ENCODE data around the gene MUC5B. TPM values are rescaled to one million over a fixed set of nuclear protein-coding genes. Genes with fewer than 3 reads are reported as not detected.
"Not testable (repeated sequence)": the region's sequence is repeated elsewhere in the genome, so short reads cannot be mapped to it uniquely, and the experiment has no call there.

Gene MUC5B
- total and polyA plus RNA-seq, 7 experiments from 2014 or later: not detected

- H3K4me3 Mint-ChIP-seq; H3K4me1 ChIP-seq (ENCODE audit: control insufficient read depth in 2 of 2, insufficient read depth in 2 of 2, low read length in 2 of 2); CTCF ChIA-PET; H3K4me3 ChIP-seq (ENCODE audit: low read length); H3K36me3 ChIP-seq (ENCODE audit: control insufficient read depth in 2 of 3, insufficient read depth in 3 of 3, low read length in 3 of 3); H3K27ac ChIP-seq (ENCODE audit: low read depth, low read length); POLR2A ChIA-PET; DNase-seq; H3K36me3 Mint-ChIP-seq; H3K4me1 Mint-ChIP-seq; ATAC-seq; H3K27me3 ChIP-seq (ENCODE audit: control insufficient read depth in 2 of 2, insufficient read depth in 2 of 2, low read length in 2 of 2); H3K9me3 Mint-ChIP-seq; intact Hi-C loops (cut with micrococcal nuclease); H3K9me3 ChIP-seq (ENCODE audit: control insufficient read depth in 2 of 3, low read length in 3 of 3); H3K27ac Mint-ChIP-seq: not testable (repeated sequence)
- peaks cover 0 to 15% (median 0%) of the 10 kb centered on the region in 5 donors for H3K27me3 Mint-ChIP-seq
These were observed 30.9 kb upstream of the MUC5B start for GRCh38 chr11:1191786-1192470.

GRCh38 chr11:1192741-1193325, 30.0 kb upstream of the MUC5B start:
- ATAC-seq (no peak), DNase-seq (no peak)
- Mint-ChIP-seq H3K27me3 (peaks cover 0 to 15% (median 0%) of the 10 kb centered on the region in 5 donors), H3K27ac (no peak overlapping the region), H3K9me3 (no peaks in the 10 kb centered on the region), H3K36me3 (no peaks in the 10 kb centered on the region), H3K4me1 (no peaks in the 10 kb centered on the region), H3K4me3 (no peak overlapping the region)
- Histone ChIP-seq H3K27me3 (ENCODE audit: control insufficient read depth in 2 of 2, insufficient read depth in 2 of 2, low read length in 2 of 2) (no peaks in the 10 kb centered on the region), H3K36me3 (ENCODE audit: control insufficient read depth in 2 of 3, insufficient read depth in 3 of 3, low read length in 3 of 3) (no peaks in the 10 kb centered on the region), H3K27ac (ENCODE audit: low read depth, low read length) (no peak overlapping the region), H3K9me3 (ENCODE audit: control insufficient read depth in 2 of 3, low read length in 3 of 3) (no peaks in the 10 kb centered on the region), H3K4me3 (ENCODE audit: low read length) (no peak overlapping the region), H3K4me1 (ENCODE audit: control insufficient read depth in 2 of 2, insufficient read depth in 2 of 2, low read length in 2 of 2) (no peaks in the 10 kb centered on the region)
- intact Hi-C loops (cut with micrococcal nuclease): no loop called here
- ChIA-PET CTCF (no interaction called here), POLR2A (no interaction called here)

GRCh38 chr11:1193326-1194230, 29.3 kb upstream of the MUC5B start:
- ChIA-PET CTCF (no interaction called here), POLR2A (no interaction called here)
- H3K4me3 ChIP-seq (ENCODE audit: low read length): no peak overlapping the region
- Mint-ChIP-seq H3K27me3 (peaks cover 0 to 15% (median 0%) of the 10 kb centered on the region in 5 donors), H3K4me3 (no peak overlapping the region), H3K27ac (no peak overlapping the region), H3K36me3 (no peaks in the 10 kb centered on the region), H3K4me1 (no peaks in the 10 kb centered on the region), H3K9me3 (no peaks in the 10 kb centered on the region)
- DNase-seq: no peak
- intact Hi-C loops (cut with micrococcal nuclease): no loop called here
- ATAC-seq: no peak
- no peaks in the 10 kb centered on the region for H3K27me3 ChIP-seq (ENCODE audit: control insufficient read depth in 2 of 2, insufficient read depth in 2 of 2, low read length in 2 of 2)
- no peaks in the 10 kb centered on the region for H3K4me1 ChIP-seq (ENCODE audit: control insufficient read depth in 2 of 2, insufficient read depth in 2 of 2, low read length in 2 of 2)
- no peaks in the 10 kb centered on the region for H3K9me3 ChIP-seq (ENCODE audit: control insufficient read depth in 2 of 3, low read length in 3 of 3)
- H3K27ac ChIP-seq (ENCODE audit: low read depth, low read length): no peak overlapping the region
- no peaks in the 10 kb centered on the region for H3K36me3 ChIP-seq (ENCODE audit: control insufficient read depth in 2 of 3, insufficient read depth in 3 of 3, low read length in 3 of 3)

- DNase-seq: no peak
- Mint-ChIP-seq H3K36me3 (no peaks in the 10 kb centered on the region), H3K27ac (no peak overlapping the region), H3K27me3 (peaks cover 0 to 15% (median 0%) of the 10 kb centered on the region in 5 donors), H3K9me3 (no peaks in the 10 kb centered on the region), H3K4me3 (no peak overlapping the region), H3K4me1 (no peaks in the 10 kb centered on the region)
- ChIA-PET POLR2A (no interaction called here), CTCF (no interaction called here)
- Histone ChIP-seq H3K4me1 (ENCODE audit: control insufficient read depth in 2 of 2, insufficient read depth in 2 of 2, low read length in 2 of 2) (no peaks in the 10 kb centered on the region), H3K27ac (ENCODE audit: low read depth, low read length) (no peak overlapping the region), H3K4me3 (ENCODE audit: low read length) (no peak overlapping the region), H3K36me3 (ENCODE audit: control insufficient read depth in 2 of 3, insufficient read depth in 3 of 3, low read length in 3 of 3) (no peaks in the 10 kb centered on the region), H3K27me3 (ENCODE audit: control insufficient read depth in 2 of 2, insufficient read depth in 2 of 2, low read length in 2 of 2) (no peaks in the 10 kb centered on the region), H3K9me3 (ENCODE audit: control insufficient read depth in 2 of 3, low read length in 3 of 3) (no peaks in the 10 kb centered on the region)
- ATAC-seq: no peak
- intact Hi-C loops (cut with micrococcal nuclease): no loop called here
These were observed 28.5 kb upstream of the MUC5B start for GRCh38 chr11:1194231-1194976.

GRCh38 chr11:1194977-1195681, 27.7 kb upstream of the MUC5B start:
- DNase-seq: no peak
- H3K36me3 Mint-ChIP-seq: no peaks in the 10 kb centered on the region
- ATAC-seq: no peak
- peaks cover 0 to 15% (median 0%) of the 10 kb centered on the region in 5 donors for H3K27me3 Mint-ChIP-seq
- CTCF ChIA-PET: no interaction called here
- H3K9me3 Mint-ChIP-seq: no peaks in the 10 kb centered on the region
- no peak overlapping the region for H3K4me3 Mint-ChIP-seq
- Histone ChIP-seq H3K36me3 (ENCODE audit: control insufficient read depth in 2 of 3, insufficient read depth in 3 of 3, low read length in 3 of 3) (no peaks in the 10 kb centered on the region), H3K4me1 (ENCODE audit: control insufficient read depth in 2 of 2, insufficient read depth in 2 of 2, low read length in 2 of 2) (no peaks in the 10 kb centered on the region), H3K4me3 (ENCODE audit: low read length) (no peak overlapping the region), H3K27ac (ENCODE audit: low read depth, low read length) (no peak overlapping the region), H3K27me3 (ENCODE audit: control insufficient read depth in 2 of 2, insufficient read depth in 2 of 2, low read length in 2 of 2) (no peaks in the 10 kb centered on the region), H3K9me3 (ENCODE audit: control insufficient read depth in 2 of 3, low read length in 3 of 3) (no peaks in the 10 kb centered on the region)
- intact Hi-C loops (cut with micrococcal nuclease): no loop called here
- no peaks in the 10 kb centered on the region for H3K4me1 Mint-ChIP-seq
- H3K27ac Mint-ChIP-seq: no peak overlapping the region
- POLR2A ChIA-PET: no interaction called here

- ChIA-PET CTCF (no interaction called here), POLR2A (no interaction called here)
- no peaks in the 10 kb centered on the region for H3K4me1 Mint-ChIP-seq
- no peak overlapping the region for H3K27ac Mint-ChIP-seq
- DNase-seq (no peak), ATAC-seq (no peak)
- H3K4me3 ChIP-seq (ENCODE audit: low read length): no peak overlapping the region
- H3K4me3 Mint-ChIP-seq: no peak overlapping the region
- intact Hi-C loops (cut with micrococcal nuclease): no loop called here
- H3K36me3 Mint-ChIP-seq: no peaks in the 10 kb centered on the region
- H3K9me3 ChIP-seq (ENCODE audit: control insufficient read depth in 2 of 3, low read length in 3 of 3): no peaks in the 10 kb centered on the region
- no peak overlapping the region for H3K27ac ChIP-seq (ENCODE audit: low read depth, low read length)
- no peaks in the 10 kb centered on the region for H3K36me3 ChIP-seq (ENCODE audit: control insufficient read depth in 2 of 3, insufficient read depth in 3 of 3, low read length in 3 of 3)
- peaks cover 0 to 15% (median 0%) of the 10 kb centered on the region in 5 donors for H3K27me3 Mint-ChIP-seq
- H3K9me3 Mint-ChIP-seq: no peaks in the 10 kb centered on the region
- no peaks in the 10 kb centered on the region for H3K27me3 ChIP-seq (ENCODE audit: control insufficient read depth in 2 of 2, insufficient read depth in 2 of 2, low read length in 2 of 2)
- H3K4me1 ChIP-seq (ENCODE audit: control insufficient read depth in 2 of 2, insufficient read depth in 2 of 2, low read length in 2 of 2): no peaks in the 10 kb centered on the region
These were observed 27.0 kb upstream of the MUC5B start for GRCh38 chr11:1195682-1196515.

Data from naive thymus-derived CD4-positive, alpha-beta T cell (primary cell).